Vagina (tissue), 2 donors: ENCODE data around the gene ABLIM1. TPM values are rescaled to one million over a fixed set of nuclear protein-coding genes. Genes with fewer than 3 reads are reported as not detected.

Experiments used
- DNase-seq, 2 donors: peaks; one replicate each; pipeline ENCODE4 v3.0.0-alpha.2; 2017; ENCODE audit errors: extremely low spot score in 2 of 2
- H3K27ac ChIP-seq: fragments of 200-600 bp; sonication (generic); one replicate; pipeline ENCODE4 v1.5.1; 2019
- H3K27me3 ChIP-seq: fragments of 200-600 bp; sonication (generic); one replicate; pipeline ENCODE4 v1.5.1; 2019
- H3K36me3 ChIP-seq, 2 donors: fragments of 200-600 bp; sonication (generic); one replicate each; pipeline ENCODE4 v1.5.1; 2017 to 2019
- H3K4me1 ChIP-seq: fragments of 200-600 bp; sonication (generic); one replicate; pipeline ENCODE4 v1.5.1; 2019
- H3K4me3 ChIP-seq, 2 donors: fragments of 200-600 bp; sonication (generic); 1 replicate in 1 of 2; 2 replicates in 1 of 2; pipeline ENCODE4 v1.5.1; 2016 to 2019
- H3K9me3 ChIP-seq: fragments of 200-600 bp; sonication (generic); one replicate; pipeline ENCODE4 v1.5.1; 2019
- CTCF ChIP-seq, 3 experiments: fragments of 450-650 bp in 2 of 3; fragments of 200-600 bp in 1 of 3; sonication (generic) in 1 of 3; IDR thresholded peaks; one replicate each; pipeline ENCODE4 v1.5.1; 2017 to 2019; ENCODE audit warnings: antibody characterized with exemption in 3 of 3, mild to moderate bottlenecking in 2 of 3, moderate library complexity in 2 of 3
- POLR2A ChIP-seq, 2 donors: fragments of 450-650 bp; IDR thresholded peaks; one replicate each; pipeline ENCODE4 v1.6.1; 2017; ENCODE audit warnings: antibody characterized with exemption in 2 of 2, mild to moderate bottlenecking in 2 of 2, moderate library complexity in 2 of 2
- POLR2AphosphoS5 ChIP-seq, 2 donors: sonication (generic); formaldehyde crosslinking; IDR thresholded peaks; one replicate each; pipeline ENCODE4 v1.9.0; 2017; ENCODE audit warnings: antibody characterized with exemption in 2 of 2, mild to moderate bottlenecking in 2 of 2, low read depth in 1 of 2; ENCODE audit not compliant: insufficient read depth in 1 of 2
- intact Hi-C: fragments of 100-400 bp; cut with DNase I; formaldehyde crosslinking; loops from one replicate; pipeline ENCODE4 v1.15.1; 2023
- total RNA-seq: library from RNA; depleted of rRNA; stranded (reverse); fragments of >200 nt; gene quantifications from one replicate; pipeline ENCODE4 v1.2.3, GENCODE V29; 2016

ABLIM1 gene
- total RNA-seq, 1 donor from 2014 or later, result 176 TPM

GRCh38 chr10:114613237-114613979, 44.7 kb downstream of the ABLIM1 start:
- peak overlapping the region; percentile 70 for H3K27ac ChIP-seq
- intact Hi-C loops, result no loop called here
- H3K4me1 ChIP-seq, result peaks cover 14% of the 10 kb centered on the region
- DNase-seq, result no peak
- H3K4me3 ChIP-seq, result no peak overlapping the region
- TF ChIP-seq CTCF (IDR thresholded peaks at IDR 0.05) (no peak), POLR2AphosphoS5 (IDR thresholded peaks at IDR 0.05; ENCODE audit: insufficient read depth in 1 of 2, low read depth in 1 of 2) (peak in 1 of 2 donors; percentile 62)
- H3K27me3 ChIP-seq, result no peaks in the 10 kb centered on the region
- H3K9me3 ChIP-seq, result no peaks in the 10 kb centered on the region
- H3K36me3 ChIP-seq, result no peaks in the 10 kb centered on the region

DNA sequence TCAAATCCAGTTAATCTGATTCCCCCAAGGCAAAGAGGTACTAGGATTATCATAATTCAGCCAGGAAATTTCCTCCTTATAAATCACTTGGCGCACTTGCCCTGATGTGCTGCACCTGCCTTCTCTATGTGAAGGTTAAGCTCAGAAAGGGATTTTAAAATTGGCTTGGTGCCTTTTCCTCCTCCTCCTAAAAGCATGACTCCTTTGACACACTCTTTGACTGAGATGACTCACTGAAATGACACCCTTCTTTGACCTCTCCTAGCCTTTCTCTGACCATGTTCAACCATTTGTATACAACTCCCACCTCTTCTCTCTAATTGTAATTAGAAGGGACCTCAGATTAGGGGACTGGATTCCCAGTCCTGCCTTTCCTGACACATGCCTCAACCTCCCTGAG, 46.5 kb downstream of the ABLIM1 start:
- no peaks in the 10 kb centered on the region for H3K9me3 ChIP-seq
- H3K27ac ChIP-seq, result peak overlapping the region; percentile 70
- no peaks in the 10 kb centered on the region for H3K27me3 ChIP-seq
- H3K36me3 ChIP-seq, result no peaks in the 10 kb centered on the region
- H3K4me3 ChIP-seq, result no peak overlapping the region
- intact Hi-C loops, result no loop called here
- TF ChIP-seq POLR2AphosphoS5 (IDR thresholded peaks at IDR 0.05; ENCODE audit: insufficient read depth in 1 of 2, low read depth in 1 of 2) (peak in 1 of 2 donors; percentile 26), POLR2A (IDR thresholded peaks at IDR 0.05) (no peak)
- peaks cover 31% of the 10 kb centered on the region for H3K4me1 ChIP-seq
- no peak for DNase-seq

GRCh38 chr10:114609518-114610426, 48.3 kb downstream of the ABLIM1 start:
- no peak overlapping the region for H3K4me3 ChIP-seq
- H3K4me1 ChIP-seq, result peaks cover 31% of the 10 kb centered on the region
- H3K27ac ChIP-seq, result peak overlapping the region; percentile 63
- no peaks in the 10 kb centered on the region for H3K36me3 ChIP-seq
- intact Hi-C loops, result no loop called here
- H3K9me3 ChIP-seq, result no peaks in the 10 kb centered on the region
- DNase-seq, result no peak
- H3K27me3 ChIP-seq, result no peaks in the 10 kb centered on the region
- TF ChIP-seq POLR2A (IDR thresholded peaks at IDR 0.05) (no peak), POLR2AphosphoS5 (IDR thresholded peaks at IDR 0.05; ENCODE audit: insufficient read depth in 1 of 2, low read depth in 1 of 2) (no peak), CTCF (IDR thresholded peaks at IDR 0.05) (no peak)

- H3K27me3 ChIP-seq, result no peaks in the 10 kb centered on the region
- H3K4me3 ChIP-seq, result no peak overlapping the region
- peak in 1 of 2 donors; percentile 81 for TF ChIP-seq POLR2AphosphoS5 (IDR thresholded peaks at IDR 0.05; ENCODE audit: insufficient read depth in 1 of 2, low read depth in 1 of 2)
- TF ChIP-seq CTCF (IDR thresholded peaks at IDR 0.05), result no peak
- peaks cover 23% of the 10 kb centered on the region for H3K4me1 ChIP-seq
- H3K27ac ChIP-seq, result peak overlapping the region; percentile 63
- H3K9me3 ChIP-seq, result no peaks in the 10 kb centered on the region
- intact Hi-C loops, result no loop called here
- DNase-seq, result no peak
- no peaks in the 10 kb centered on the region for H3K36me3 ChIP-seq
Observed at GRCh38 chr10:114607358-114607998, 50.6 kb downstream of the ABLIM1 start.

DNA sequence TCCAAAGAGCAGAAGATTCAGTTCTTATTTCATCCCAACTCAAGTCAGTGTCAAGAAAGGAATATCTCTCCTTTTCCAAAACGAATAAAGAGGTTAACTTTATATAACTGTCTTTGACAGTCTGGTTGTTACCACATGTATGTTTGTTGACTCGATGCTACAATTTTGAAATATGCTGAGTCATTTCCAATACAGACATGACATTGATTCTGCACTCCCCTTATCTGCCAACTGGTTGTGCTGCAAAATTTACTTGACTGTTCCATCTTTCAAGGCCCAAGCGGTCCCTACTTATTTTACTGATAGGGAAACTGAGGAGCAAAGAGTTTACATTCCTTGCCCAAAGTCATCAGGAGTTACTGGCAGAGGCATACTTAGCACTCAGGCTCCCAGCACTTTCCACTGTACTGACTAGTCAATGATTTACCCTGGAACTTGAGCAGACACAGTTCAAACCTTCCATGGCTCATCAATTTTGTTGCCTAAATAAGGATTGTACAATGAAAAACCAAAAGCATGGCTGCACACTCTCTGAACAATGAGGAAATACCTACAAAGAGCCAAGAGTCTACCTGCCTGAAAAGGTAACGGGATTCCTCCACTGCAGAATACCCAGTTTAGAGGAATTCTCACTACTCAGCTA, 52.8 kb downstream of the ABLIM1 start:
- no peaks in the 10 kb centered on the region for H3K36me3 ChIP-seq
- peaks cover 17% of the 10 kb centered on the region for H3K4me1 ChIP-seq
- intact Hi-C loops, result no loop called here
- H3K27me3 ChIP-seq, result no peaks in the 10 kb centered on the region
- TF ChIP-seq CTCF (IDR thresholded peaks at IDR 0.05) (no peak), POLR2AphosphoS5 (IDR thresholded peaks at IDR 0.05; ENCODE audit: insufficient read depth in 1 of 2, low read depth in 1 of 2) (no peak), POLR2A (IDR thresholded peaks at IDR 0.05) (no peak)
- H3K4me3 ChIP-seq, result no peak overlapping the region
- H3K9me3 ChIP-seq, result no peaks in the 10 kb centered on the region
- peak overlapping the region; percentile 48 for H3K27ac ChIP-seq
- no peak for DNase-seq
